HepG2 (cell line): ENCODE measurements around the gene CTU2. TPM values are rescaled to one million over a fixed set of nuclear protein-coding genes. Genes with fewer than 3 reads are reported as not detected.

Experiments
- IKZF1 ChIP-seq: fragments of 450-650 bp; IDR thresholded peaks from 2 replicates; pipeline ENCODE4 v1.7.1; 2016
- MBD4 ChIP-seq: IDR thresholded peaks from 2 replicates; pipeline ENCODE4 v1.6.1; 2012; ENCODE audit warnings: low read length, inconsistent platforms, borderline replicate concordance
- MTF2 ChIP-seq: sonication (generic); formaldehyde crosslinking; IDR thresholded peaks from 2 replicates; pipeline ENCODE4 v1.5.0; 2020; ENCODE audit warnings: missing genetic modification reagents, borderline replicate concordance
- PHB2 ChIP-seq: fragments of 450-650 bp; IDR thresholded peaks from 2 replicates; pipeline ENCODE4 v1.6.1; 2018; ENCODE audit not compliant: partially characterized antibody
- SNAPC2 ChIP-seq: sonication (generic); formaldehyde crosslinking; IDR thresholded peaks from 2 replicates; pipeline ENCODE4 v1.8.1; 2022; ENCODE audit warnings: mild to moderate bottlenecking, missing genetic modification reagents
- ZNF367 ChIP-seq: sonication (generic); formaldehyde crosslinking; IDR thresholded peaks from 2 replicates; pipeline ENCODE4 v1.4.0; 2020; ENCODE audit warnings: missing genetic modification reagents, borderline replicate concordance
- ZNF547 ChIP-seq: sonication (generic); formaldehyde crosslinking; IDR thresholded peaks from 2 replicates; pipeline ENCODE4 v1.5.1; 2020; ENCODE audit warnings: mild to moderate bottlenecking, missing genetic modification reagents
- ZNF552 ChIP-seq: sonication (generic); formaldehyde crosslinking; IDR thresholded peaks from 2 replicates; pipeline ENCODE4 v1.9.0; 2022; ENCODE audit warnings: missing genetic modification reagents, mild to moderate bottlenecking, borderline replicate concordance
- ZSCAN29 ChIP-seq: sonication (generic); formaldehyde crosslinking; conservative IDR thresholded peaks from 2 replicates; pipeline ENCODE4 v1.4.0; 2020; ENCODE audit warnings: mild to moderate bottlenecking, missing genetic modification reagents
- polyA plus RNA-seq, 8 experiments: library from polyadenylated mRNA; depleted of rRNA in 3 of 8; stranded (reverse) in 7 of 8; unstranded in 1 of 8; fragments of >200 nt; fragmentation: Illumina TruSeq in 4 of 8; extraction: Trizol in 4 of 8; gene quantifications; 2 replicates each; pipeline versions ENCODE4 v1.2.1 to v1.2.3, GENCODE V29; 2011 to 2016; ENCODE audit warnings: low read depth in 4 of 8, missing spikeins in 1 of 8, mixed read lengths in 1 of 8; ENCODE audit not compliant: insufficient read depth in 1 of 8
- total RNA-seq, 5 experiments: library from RNA; depleted of rRNA; stranded (reverse); fragments of >200 nt; fragmentation: Illumina TruSeq; extraction: Trizol; gene quantifications; 2 replicates each; pipeline ENCODE4 v1.2.3, GENCODE V29; 2016; ENCODE audit warnings: low read depth in 1 of 5
- TF ChIP-seq, protein P1 (sequence below): IDR thresholded peaks from 2 replicates; pipeline ENCODE4 v1.4.0; 2020; ENCODE audit warnings: mild to moderate bottlenecking, missing genetic modification reagents
- TF ChIP-seq, protein P2 (sequence below): sonication (generic); formaldehyde crosslinking; IDR thresholded peaks from 2 replicates; pipeline ENCODE4 v1.8.0; 2022; ENCODE audit warnings: mild to moderate bottlenecking, missing genetic modification reagents
- TF ChIP-seq, protein P3 (sequence below): sonication (generic); formaldehyde crosslinking; IDR thresholded peaks from 2 replicates; pipeline ENCODE4 v1.5.1; 2020; ENCODE audit warnings: missing genetic modification reagents, mild to moderate bottlenecking, borderline replicate concordance
- TF ChIP-seq, protein P4 (sequence below), 2 experiments: IDR thresholded peaks; 2 replicates each; pipeline ENCODE4 v1.6.1; 2011 to 2012; ENCODE audit warnings: low read length in 2 of 2, borderline replicate concordance in 1 of 2, low read depth in 1 of 2, mild to moderate bottlenecking in 1 of 2, moderate library complexity in 1 of 2
- TF ChIP-seq, protein P5 (sequence below): IDR thresholded peaks from 2 replicates; pipeline ENCODE4 v1.6.1; 2016

The CTU2 gene
- total and polyA plus RNA-seq, 2 of the 13 experiments (the other 11 are each of a cell fraction or from before 2014, with no cell fraction given), result 13.3 to 21.9 TPM

DNA sequence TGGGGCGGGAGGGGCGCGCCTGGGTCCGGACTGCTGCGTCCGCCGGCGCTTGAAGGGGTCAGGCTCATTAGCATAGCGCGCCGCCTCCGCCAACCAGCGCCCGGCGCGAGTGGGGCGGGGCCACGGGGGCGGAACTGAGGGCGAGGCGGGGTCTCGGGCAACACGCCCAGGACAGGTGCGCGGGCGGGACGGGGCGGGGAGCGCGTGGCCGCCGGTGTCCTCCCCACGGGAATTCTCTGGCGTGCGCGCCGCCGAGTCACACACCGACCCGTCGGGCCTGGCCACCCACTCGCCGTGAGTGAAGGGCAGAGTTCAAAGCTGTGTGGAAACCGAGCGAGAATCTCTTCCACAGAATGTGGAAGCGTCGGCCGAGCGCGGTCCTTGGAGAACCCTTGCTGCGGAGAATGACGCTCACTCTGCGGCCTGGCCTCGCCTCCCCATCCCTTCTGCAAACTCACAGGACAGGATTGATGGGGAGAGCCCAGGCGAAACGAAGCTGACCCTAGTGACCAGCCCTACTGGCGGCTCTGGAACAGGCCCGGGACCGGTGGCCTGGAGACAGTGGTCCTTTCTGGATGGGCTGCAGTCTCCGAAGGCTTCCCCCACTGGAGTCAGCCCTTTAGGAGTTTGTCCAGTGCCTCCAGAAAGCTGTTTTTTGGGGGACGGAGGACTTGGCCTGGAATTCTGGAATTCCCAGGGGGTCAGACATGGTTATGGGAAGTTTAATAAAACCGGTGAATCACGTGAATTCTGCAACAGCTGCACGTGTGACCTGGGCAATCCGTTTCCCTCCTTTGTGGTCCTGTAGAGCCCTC is 19.7 kb upstream of the CTU2 start, which contains the start of gene SNAI3 (continued):
- TF ChIP-seq, protein P1, sequence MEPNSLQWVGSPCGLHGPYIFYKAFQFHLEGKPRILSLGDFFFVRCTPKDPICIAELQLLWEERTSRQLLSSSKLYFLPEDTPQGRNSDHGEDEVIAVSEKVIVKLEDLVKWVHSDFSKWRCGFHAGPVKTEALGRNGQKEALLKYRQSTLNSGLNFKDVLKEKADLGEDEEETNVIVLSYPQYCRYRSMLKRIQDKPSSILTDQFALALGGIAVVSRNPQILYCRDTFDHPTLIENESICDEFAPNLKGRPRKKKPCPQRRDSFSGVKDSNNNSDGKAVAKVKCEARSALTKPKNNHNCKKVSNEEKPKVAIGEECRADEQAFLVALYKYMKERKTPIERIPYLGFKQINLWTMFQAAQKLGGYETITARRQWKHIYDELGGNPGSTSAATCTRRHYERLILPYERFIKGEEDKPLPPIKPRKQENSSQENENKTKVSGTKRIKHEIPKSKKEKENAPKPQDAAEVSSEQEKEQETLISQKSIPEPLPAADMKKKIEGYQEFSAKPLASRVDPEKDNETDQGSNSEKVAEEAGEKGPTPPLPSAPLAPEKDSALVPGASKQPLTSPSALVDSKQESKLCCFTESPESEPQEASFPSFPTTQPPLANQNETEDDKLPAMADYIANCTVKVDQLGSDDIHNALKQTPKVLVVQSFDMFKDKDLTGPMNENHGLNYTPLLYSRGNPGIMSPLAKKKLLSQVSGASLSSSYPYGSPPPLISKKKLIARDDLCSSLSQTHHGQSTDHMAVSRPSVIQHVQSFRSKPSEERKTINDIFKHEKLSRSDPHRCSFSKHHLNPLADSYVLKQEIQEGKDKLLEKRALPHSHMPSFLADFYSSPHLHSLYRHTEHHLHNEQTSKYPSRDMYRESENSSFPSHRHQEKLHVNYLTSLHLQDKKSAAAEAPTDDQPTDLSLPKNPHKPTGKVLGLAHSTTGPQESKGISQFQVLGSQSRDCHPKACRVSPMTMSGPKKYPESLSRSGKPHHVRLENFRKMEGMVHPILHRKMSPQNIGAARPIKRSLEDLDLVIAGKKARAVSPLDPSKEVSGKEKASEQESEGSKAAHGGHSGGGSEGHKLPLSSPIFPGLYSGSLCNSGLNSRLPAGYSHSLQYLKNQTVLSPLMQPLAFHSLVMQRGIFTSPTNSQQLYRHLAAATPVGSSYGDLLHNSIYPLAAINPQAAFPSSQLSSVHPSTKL (CRISPR knock-in tag), result no peak
- TF ChIP-seq PHB2, result no peak
- TF ChIP-seq, protein P2, sequence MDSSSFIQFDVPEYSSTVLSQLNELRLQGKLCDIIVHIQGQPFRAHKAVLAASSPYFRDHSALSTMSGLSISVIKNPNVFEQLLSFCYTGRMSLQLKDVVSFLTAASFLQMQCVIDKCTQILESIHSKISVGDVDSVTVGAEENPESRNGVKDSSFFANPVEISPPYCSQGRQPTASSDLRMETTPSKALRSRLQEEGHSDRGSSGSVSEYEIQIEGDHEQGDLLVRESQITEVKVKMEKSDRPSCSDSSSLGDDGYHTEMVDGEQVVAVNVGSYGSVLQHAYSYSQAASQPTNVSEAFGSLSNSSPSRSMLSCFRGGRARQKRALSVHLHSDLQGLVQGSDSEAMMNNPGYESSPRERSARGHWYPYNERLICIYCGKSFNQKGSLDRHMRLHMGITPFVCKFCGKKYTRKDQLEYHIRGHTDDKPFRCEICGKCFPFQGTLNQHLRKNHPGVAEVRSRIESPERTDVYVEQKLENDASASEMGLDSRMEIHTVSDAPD (CRISPR knock-in tag), result no peak
- TF ChIP-seq, protein P3, sequence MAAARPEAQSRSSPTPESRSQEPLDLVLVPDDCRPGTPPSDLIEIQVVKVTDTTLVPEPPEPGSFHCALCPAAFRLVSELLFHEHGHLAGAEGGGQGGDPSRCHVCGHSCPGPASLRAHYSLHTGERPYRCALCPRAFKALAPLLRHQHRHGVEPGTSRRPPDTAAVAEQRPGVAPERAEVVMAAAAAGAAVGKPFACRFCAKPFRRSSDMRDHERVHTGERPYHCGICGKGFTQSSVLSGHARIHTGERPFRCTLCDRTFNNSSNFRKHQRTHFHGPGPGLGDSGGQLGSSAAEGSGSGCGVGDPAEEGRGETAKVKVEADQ (CRISPR knock-in tag), result no peak
- TF ChIP-seq SNAPC2 (CRISPR knock-in tag), result peak; percentile 55; the same call in 1 of the 2 replicates
- TF ChIP-seq MBD4, result no peak
- TF ChIP-seq ZNF367 (CRISPR knock-in tag), result peak; percentile 22; the same call in 1 of the 2 replicates
- TF ChIP-seq, protein P4, sequence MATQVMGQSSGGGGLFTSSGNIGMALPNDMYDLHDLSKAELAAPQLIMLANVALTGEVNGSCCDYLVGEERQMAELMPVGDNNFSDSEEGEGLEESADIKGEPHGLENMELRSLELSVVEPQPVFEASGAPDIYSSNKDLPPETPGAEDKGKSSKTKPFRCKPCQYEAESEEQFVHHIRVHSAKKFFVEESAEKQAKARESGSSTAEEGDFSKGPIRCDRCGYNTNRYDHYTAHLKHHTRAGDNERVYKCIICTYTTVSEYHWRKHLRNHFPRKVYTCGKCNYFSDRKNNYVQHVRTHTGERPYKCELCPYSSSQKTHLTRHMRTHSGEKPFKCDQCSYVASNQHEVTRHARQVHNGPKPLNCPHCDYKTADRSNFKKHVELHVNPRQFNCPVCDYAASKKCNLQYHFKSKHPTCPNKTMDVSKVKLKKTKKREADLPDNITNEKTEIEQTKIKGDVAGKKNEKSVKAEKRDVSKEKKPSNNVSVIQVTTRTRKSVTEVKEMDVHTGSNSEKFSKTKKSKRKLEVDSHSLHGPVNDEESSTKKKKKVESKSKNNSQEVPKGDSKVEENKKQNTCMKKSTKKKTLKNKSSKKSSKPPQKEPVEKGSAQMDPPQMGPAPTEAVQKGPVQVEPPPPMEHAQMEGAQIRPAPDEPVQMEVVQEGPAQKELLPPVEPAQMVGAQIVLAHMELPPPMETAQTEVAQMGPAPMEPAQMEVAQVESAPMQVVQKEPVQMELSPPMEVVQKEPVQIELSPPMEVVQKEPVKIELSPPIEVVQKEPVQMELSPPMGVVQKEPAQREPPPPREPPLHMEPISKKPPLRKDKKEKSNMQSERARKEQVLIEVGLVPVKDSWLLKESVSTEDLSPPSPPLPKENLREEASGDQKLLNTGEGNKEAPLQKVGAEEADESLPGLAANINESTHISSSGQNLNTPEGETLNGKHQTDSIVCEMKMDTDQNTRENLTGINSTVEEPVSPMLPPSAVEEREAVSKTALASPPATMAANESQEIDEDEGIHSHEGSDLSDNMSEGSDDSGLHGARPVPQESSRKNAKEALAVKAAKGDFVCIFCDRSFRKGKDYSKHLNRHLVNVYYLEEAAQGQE (IDR thresholded peaks at IDR 0.05; ENCODE audit: borderline replicate concordance in 1 of 2, low read depth in 1 of 2, low read length in 2 of 2), result no peak
- TF ChIP-seq, protein P5, sequence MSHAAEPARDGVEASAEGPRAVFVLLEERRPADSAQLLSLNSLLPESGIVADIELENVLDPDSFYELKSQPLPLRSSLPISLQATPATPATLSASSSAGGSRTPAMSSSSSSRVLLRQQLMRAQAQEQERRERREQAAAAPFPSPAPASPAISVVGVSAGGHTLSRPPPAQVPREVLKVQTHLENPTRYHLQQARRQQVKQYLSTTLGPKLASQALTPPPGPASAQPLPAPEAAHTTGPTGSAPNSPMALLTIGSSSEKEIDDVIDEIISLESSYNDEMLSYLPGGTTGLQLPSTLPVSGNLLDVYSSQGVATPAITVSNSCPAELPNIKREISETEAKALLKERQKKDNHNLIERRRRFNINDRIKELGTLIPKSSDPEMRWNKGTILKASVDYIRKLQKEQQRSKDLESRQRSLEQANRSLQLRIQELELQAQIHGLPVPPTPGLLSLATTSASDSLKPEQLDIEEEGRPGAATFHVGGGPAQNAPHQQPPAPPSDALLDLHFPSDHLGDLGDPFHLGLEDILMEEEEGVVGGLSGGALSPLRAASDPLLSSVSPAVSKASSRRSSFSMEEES (CRISPR knock-in tag), result no peak; the same call in 1 of the 2 replicates
- 0 out of 2 replicates have a peak, but pooled peaks have one; percentile 36 for TF ChIP-seq MTF2 (CRISPR knock-in tag)
- peak; percentile 80 for TF ChIP-seq ZNF552 (CRISPR knock-in tag)
- no peak for TF ChIP-seq ZSCAN29 (CRISPR knock-in tag)
- TF ChIP-seq IKZF1, result no peak
- TF ChIP-seq ZNF547 (CRISPR knock-in tag), result peak; percentile 45
